Measurements from ENCODE around the gene LENG1.

DNA sequence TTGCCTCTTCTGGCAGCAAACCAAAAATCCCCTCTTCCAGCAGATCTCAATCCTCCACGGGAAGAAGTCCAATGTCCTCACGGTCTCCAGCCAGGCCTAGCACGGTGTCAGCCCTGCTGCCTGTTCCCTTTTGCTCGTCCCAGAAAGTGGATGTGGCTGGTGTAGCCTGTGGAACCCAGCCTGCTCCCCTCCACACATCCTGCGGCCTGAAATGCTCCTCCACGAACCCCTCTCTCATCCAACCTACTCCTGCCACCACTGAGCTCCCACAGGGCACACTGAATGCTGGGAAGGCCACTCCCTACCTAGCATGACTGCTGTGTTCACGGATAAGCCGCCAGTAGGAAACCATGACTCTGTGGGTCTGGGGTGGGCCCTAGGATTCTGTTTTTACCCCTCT, 26.8 kb upstream of the LENG1 start:
- TF ChIP-seq EZH2 (IDR thresholded peaks at IDR 0.05): no peak
- no peak for TF ChIP-seq POLR2AphosphoS5 (IDR thresholded peaks at IDR 0.05; ENCODE audit: borderline replicate concordance, low read depth, low read length)

Measured in SK-N-MC (cell line).